HepG2 (cell line): ENCODE data around the gene TK1. TPM values are rescaled to one million over a fixed set of nuclear protein-coding genes. Genes with fewer than 3 reads are reported as not detected.
A peak's percentile ranks its signal among the peaks of the same experiment; 100 is the strongest.

Source experiments
- ATF4 ChIP-seq, 2 experiments: fragments of 450-650 bp in 1 of 2; sonication (generic) in 1 of 2; formaldehyde crosslinking; IDR thresholded peaks; 2 replicates each; pipeline versions ENCODE4 v1.5.0 to v1.8.0; 2020 to 2022; ENCODE audit warnings: mild to moderate bottlenecking in 1 of 2, missing genetic modification reagents in 1 of 2
- BCLAF1 ChIP-seq: fragments of 450-650 bp; IDR thresholded peaks from 2 replicates; pipeline ENCODE4 v1.6.1; 2017; ENCODE audit warnings: mild to moderate bottlenecking
- HNF4A ChIP-seq: sonication (generic); formaldehyde crosslinking; IDR thresholded peaks from 2 replicates; pipeline ENCODE4 v1.4.0; 2020; ENCODE audit warnings: missing genetic modification reagents
- IRX3 ChIP-seq: sonication (generic); formaldehyde crosslinking; IDR thresholded peaks from 2 replicates; pipeline ENCODE4 v1.8.1; 2023; ENCODE audit warnings: mild to moderate bottlenecking, low read depth, missing genetic modification reagents, borderline replicate concordance
- KDM2A ChIP-seq: sonication (generic); formaldehyde crosslinking; IDR thresholded peaks from 2 replicates; pipeline ENCODE4 v1.4.0; 2020; ENCODE audit warnings: low read depth, missing genetic modification reagents, borderline replicate concordance
- ZBTB20 ChIP-seq: sonication (generic); formaldehyde crosslinking; IDR thresholded peaks from 2 replicates; pipeline ENCODE4 v1.8.1; 2023; ENCODE audit warnings: missing genetic modification reagents, low read depth, mild to moderate bottlenecking, borderline replicate concordance
- ZBTB21 ChIP-seq: sonication (generic); formaldehyde crosslinking; IDR thresholded peaks from 2 replicates; pipeline ENCODE4 v1.4.0; 2020; ENCODE audit warnings: missing genetic modification reagents
- ZBTB42 ChIP-seq: sonication (generic); formaldehyde crosslinking; IDR thresholded peaks from 2 replicates; pipeline ENCODE4 v1.5.0; 2020; ENCODE audit warnings: mild to moderate bottlenecking, missing genetic modification reagents
- ZBTB7B ChIP-seq: sonication (generic); formaldehyde crosslinking; IDR thresholded peaks from 2 replicates; pipeline ENCODE4 v1.4.0; 2020; ENCODE audit warnings: missing genetic modification reagents
- ZNF121 ChIP-seq: sonication (generic); formaldehyde crosslinking; IDR thresholded peaks from 2 replicates; pipeline ENCODE4 v1.5.0; 2020; ENCODE audit warnings: mild to moderate bottlenecking, missing genetic modification reagents
- ZNF296 ChIP-seq: sonication (generic); formaldehyde crosslinking; conservative IDR thresholded peaks from 2 replicates; pipeline ENCODE4 v1.5.0; 2020; ENCODE audit warnings: mild to moderate bottlenecking, missing genetic modification reagents
- ZNF329 ChIP-seq: sonication (generic); formaldehyde crosslinking; IDR thresholded peaks from 2 replicates; pipeline ENCODE4 v1.9.0; 2021; ENCODE audit warnings: low read depth, mild to moderate bottlenecking, missing genetic modification reagents
- ZNF644 ChIP-seq: IDR thresholded peaks from 2 replicates; pipeline ENCODE4 v1.6.1; 2016; ENCODE audit warnings: low read depth
- ZNF646 ChIP-seq: sonication (generic); formaldehyde crosslinking; IDR thresholded peaks from 2 replicates; pipeline ENCODE4 v1.9.0; 2021; ENCODE audit warnings: mild to moderate bottlenecking, missing genetic modification reagents
- ZNF841 ChIP-seq: sonication (generic); formaldehyde crosslinking; IDR thresholded peaks from 2 replicates; pipeline ENCODE4 v1.8.1; 2023; ENCODE audit warnings: missing genetic modification reagents, borderline replicate concordance
- ZUFSP ChIP-seq: sonication (generic); formaldehyde crosslinking; IDR thresholded peaks from 2 replicates; pipeline ENCODE4 v1.9.0; 2021; ENCODE audit warnings: missing genetic modification reagents, mild to moderate bottlenecking, borderline replicate concordance
- polyA plus RNA-seq, 8 experiments: library from polyadenylated mRNA; depleted of rRNA in 3 of 8; stranded (reverse) in 7 of 8; unstranded in 1 of 8; fragments of >200 nt; fragmentation: Illumina TruSeq in 4 of 8; extraction: Trizol in 4 of 8; gene quantifications; 2 replicates each; pipeline versions ENCODE4 v1.2.1 to v1.2.3, GENCODE V29; 2011 to 2016; ENCODE audit warnings: low read depth in 4 of 8, missing spikeins in 1 of 8, mixed read lengths in 1 of 8; ENCODE audit not compliant: insufficient read depth in 1 of 8
- total RNA-seq, 5 experiments: library from RNA; depleted of rRNA; stranded (reverse); fragments of >200 nt; fragmentation: Illumina TruSeq; extraction: Trizol; gene quantifications; 2 replicates each; pipeline ENCODE4 v1.2.3, GENCODE V29; 2016; ENCODE audit warnings: low read depth in 1 of 5

The TK1 gene
- total and polyA plus RNA-seq, 2 of the 13 experiments (the other 11 are each of a cell fraction or from before 2014, with no cell fraction given), result 45.0 to 96.0 TPM

- TF ChIP-seq ZBTB7B (CRISPR knock-in tag) (0 out of 2 replicates have a peak, but pooled peaks have one; percentile 36), KDM2A (CRISPR knock-in tag) (peak; percentile 77), ZNF646 (peak; percentile 60; the same call in 1 of the 2 replicates), ZBTB20 (CRISPR knock-in tag) (no peak), ZNF841 (CRISPR knock-in tag) (no peak), ZNF644 (CRISPR knock-in tag) (no peak), ZBTB42 (no peak), IRX3 (CRISPR knock-in tag) (no peak), ATF4 (CRISPR knock-in tag; IDR thresholded peaks at IDR 0.05) (no peak), ZNF121 (CRISPR knock-in tag) (0 out of 2 replicates have a peak, but pooled peaks have one; percentile 47), ZUFSP (CRISPR knock-in tag) (no peak), ZNF329 (CRISPR knock-in tag) (0 out of 2 replicates have a peak, but pooled peaks have one; percentile 38), BCLAF1 (no peak), HNF4A (CRISPR knock-in tag) (peak; percentile 20; the same call in 1 of the 2 replicates), ZBTB21 (CRISPR knock-in tag) (no peak), ZNF296 (CRISPR knock-in tag) (no peak)
Measured at GRCh38 chr17:78133971-78134898, 52.6 kb downstream of the TK1 start (continued).
